K562 (cell line): Measurements from ENCODE around the gene RAMP2.

ENCODE experiments used
- CTCF ChIP-seq, 3 experiments: IDR thresholded peaks in 2 of 3; conservative IDR thresholded peaks in 1 of 3; 2 replicates each; pipeline ENCODE4 v1.5.1; 2011 to 2012; ENCODE audit warnings: low read length in 3 of 3, mild to moderate bottlenecking in 3 of 3, control low read depth in 2 of 3, improper control_type of control experiment in 1 of 3, inconsistent platforms in 1 of 3, low read depth in 1 of 3, mixed read lengths in 1 of 3, moderate library complexity in 1 of 3; ENCODE audit not compliant: insufficient read depth in 2 of 3
- EHMT2 ChIP-seq: fragments of 450-650 bp; IDR thresholded peaks from 2 replicates; pipeline ENCODE4 v1.6.1; 2018; ENCODE audit warnings: antibody characterized with exemption
- MCM7 ChIP-seq, 2 experiments: fragments of 450-650 bp; IDR thresholded peaks; 2 replicates each; pipeline ENCODE4 v1.6.1; 2016 to 2018
- POLR2A ChIP-seq: fragments of 450-650 bp; conservative IDR thresholded peaks from 2 replicates; pipeline ENCODE4 v1.6.1; 2016
- SMAD1 ChIP-seq: fragments of 150-350 bp; IDR thresholded peaks from 2 replicates; pipeline ENCODE4 v1.6.1; 2014; ENCODE audit warnings: low read length, low read depth; ENCODE audit not compliant: partially characterized antibody
- SP2 ChIP-seq: IDR thresholded peaks from 2 replicates; pipeline ENCODE4 v1.6.1; 2011; ENCODE audit warnings: mild to moderate bottlenecking, low read depth, low read length, moderate library complexity; ENCODE audit not compliant: poor library complexity, severe bottlenecking; ENCODE audit errors: extremely low read depth
- SRF ChIP-seq, 2 experiments: fragments of 250-450, 450-650 bp in 1 of 2; sonication (Bioruptor Pico) in 1 of 2; sonication (generic) in 1 of 2; formaldehyde crosslinking; IDR thresholded peaks; 2 replicates each; pipeline versions ENCODE4 v1.5.0 to v1.5.1; 2020 to 2022; ENCODE audit warnings: mild to moderate bottlenecking in 1 of 2, missing genetic modification reagents in 1 of 2
- SRSF9 ChIP-seq: fragments of 200-400 bp; formaldehyde crosslinking; IDR thresholded peaks from 2 replicates; pipeline ENCODE4 v1.6.1; 2017; ENCODE audit warnings: low read depth, low read length, borderline replicate concordance
- ZNF274 ChIP-seq: IDR thresholded peaks from 2 replicates; pipeline ENCODE4 v1.6.1; 2011; ENCODE audit warnings: low read depth, mild to moderate bottlenecking, low read length, moderate library complexity, borderline replicate concordance
- ZNF780A ChIP-seq: fragments of 250-450 bp; sonication (Bioruptor Pico); IDR thresholded peaks from 2 replicates; pipeline ENCODE4 v1.5.0; 2021; ENCODE audit warnings: mild to moderate bottlenecking

GRCh38 chr17:42797067-42798007 is 36.3 kb downstream of the RAMP2 start:
- no peak for TF ChIP-seq EHMT2
- no peak for TF ChIP-seq ZNF780A
- no peak for TF ChIP-seq CTCF (IDR thresholded peaks at IDR 0.05 in 2 of 3, conservative IDR thresholded peaks at IDR 0.05 in 1 of 3; ENCODE audit: insufficient read depth in 2 of 3, low read depth in 1 of 3, low read length in 3 of 3)
- TF ChIP-seq SP2, result no peak
- no peak for TF ChIP-seq SMAD1
- no peak for TF ChIP-seq SRSF9
- TF ChIP-seq MCM7 (IDR thresholded peaks at IDR 0.05), result no peak
- TF ChIP-seq SRF (CRISPR knock-in tag; IDR thresholded peaks at IDR 0.05), result no peak
- no peak for TF ChIP-seq ZNF274
- peak; percentile 42; the same call in 1 of the 2 replicates for TF ChIP-seq POLR2A
